GM06990 (cell line): ENCODE measurements around the gene PTPRQ.

Experiments
- DNase-seq: peaks from one replicate; pipeline ENCODE4 v3.0.0-alpha.2; 2011; ENCODE audit not compliant: insufficient read length; ENCODE audit errors: extremely low read depth
- H3K27me3 ChIP-seq: replicated peaks from 2 replicates; pipeline ENCODE4 v1.6.0; 2011; ENCODE audit warnings: low read length; ENCODE audit not compliant: control insufficient read depth, insufficient read depth
- H3K36me3 ChIP-seq: 2 replicates; pipeline ENCODE4 v1.5.1; 2011; ENCODE audit warnings: low read length; ENCODE audit not compliant: control insufficient read depth, insufficient read depth
- H3K4me3 ChIP-seq: replicated peaks from 2 replicates; pipeline ENCODE4 v1.5.1; 2011; ENCODE audit warnings: low read depth, mild to moderate bottlenecking, control low read depth, low read length
- CTCF ChIP-seq: IDR thresholded peaks from 2 replicates; pipeline ENCODE4 v1.5.1; 2011; ENCODE audit warnings: low read length, control low read depth, mild to moderate bottlenecking, inconsistent platforms; ENCODE audit not compliant: insufficient read depth, poor library complexity, severe bottlenecking

PTPRQ gene

GRCh38 chr12:80411787-80412186, 32.2 kb upstream of the PTPRQ start:
- peak; percentile 15 for DNase-seq
- no peaks in the 10 kb centered on the region for H3K36me3 ChIP-seq
- H3K27me3 ChIP-seq: no peaks in the 10 kb centered on the region
- H3K4me3 ChIP-seq: no peak overlapping the region
- TF ChIP-seq CTCF: no peak

- Histone ChIP-seq H3K27me3 (no peaks in the 10 kb centered on the region), H3K4me3 (no peak overlapping the region), H3K36me3 (no peaks in the 10 kb centered on the region)
- peak; percentile 64 for TF ChIP-seq CTCF
- DNase-seq: no peak
Measured at GRCh38 chr12:80412343-80412953, 31.6 kb upstream of the PTPRQ start.

- TF ChIP-seq CTCF: no peak
- Histone ChIP-seq H3K4me3 (no peak overlapping the region), H3K27me3 (no peaks in the 10 kb centered on the region), H3K36me3 (no peaks in the 10 kb centered on the region)
- no peak for DNase-seq
Measured at GRCh38 chr12:80413462-80413861, 30.6 kb upstream of the PTPRQ start.

- no peak for DNase-seq
- TF ChIP-seq CTCF: no peak
- Histone ChIP-seq H3K4me3 (no peak overlapping the region), H3K36me3 (no peaks in the 10 kb centered on the region), H3K27me3 (no peaks in the 10 kb centered on the region)
Measured at GRCh38 chr12:80415466-80415865, 28.6 kb upstream of the PTPRQ start.

- Histone ChIP-seq H3K36me3 (no peaks in the 10 kb centered on the region), H3K27me3 (no peaks in the 10 kb centered on the region), H3K4me3 (no peak overlapping the region)
- no peak for DNase-seq
- no peak for TF ChIP-seq CTCF
Measured at GRCh38 chr12:80419644-80420043, 24.4 kb upstream of the PTPRQ start.

- Histone ChIP-seq H3K4me3 (no peak overlapping the region), H3K36me3 (no peaks in the 10 kb centered on the region), H3K27me3 (no peaks in the 10 kb centered on the region)
- no peak for TF ChIP-seq CTCF
- no peak for DNase-seq
Measured at GRCh38 chr12:80420075-80420474, 24.0 kb upstream of the PTPRQ start.
